Astrocyte (in vitro differentiated cells and primary cell): ENCODE data around the gene KRTCAP2.

Experiments used
- EZH2 ChIP-seq: IDR thresholded peaks from 2 replicates; pipeline ENCODE4 v1.6.1; 2012; ENCODE audit warnings: mild to moderate bottlenecking, low read length, inconsistent platforms; ENCODE audit not compliant: insufficient read depth
- TF ChIP-seq, protein P1 (sequence below): IDR thresholded peaks from 2 replicates; pipeline ENCODE4 v1.5.1; 2011; ENCODE audit warnings: low read depth, mild to moderate bottlenecking, inconsistent platforms, low read length, moderate library complexity; ENCODE audit not compliant: insufficient read depth

DNA sequence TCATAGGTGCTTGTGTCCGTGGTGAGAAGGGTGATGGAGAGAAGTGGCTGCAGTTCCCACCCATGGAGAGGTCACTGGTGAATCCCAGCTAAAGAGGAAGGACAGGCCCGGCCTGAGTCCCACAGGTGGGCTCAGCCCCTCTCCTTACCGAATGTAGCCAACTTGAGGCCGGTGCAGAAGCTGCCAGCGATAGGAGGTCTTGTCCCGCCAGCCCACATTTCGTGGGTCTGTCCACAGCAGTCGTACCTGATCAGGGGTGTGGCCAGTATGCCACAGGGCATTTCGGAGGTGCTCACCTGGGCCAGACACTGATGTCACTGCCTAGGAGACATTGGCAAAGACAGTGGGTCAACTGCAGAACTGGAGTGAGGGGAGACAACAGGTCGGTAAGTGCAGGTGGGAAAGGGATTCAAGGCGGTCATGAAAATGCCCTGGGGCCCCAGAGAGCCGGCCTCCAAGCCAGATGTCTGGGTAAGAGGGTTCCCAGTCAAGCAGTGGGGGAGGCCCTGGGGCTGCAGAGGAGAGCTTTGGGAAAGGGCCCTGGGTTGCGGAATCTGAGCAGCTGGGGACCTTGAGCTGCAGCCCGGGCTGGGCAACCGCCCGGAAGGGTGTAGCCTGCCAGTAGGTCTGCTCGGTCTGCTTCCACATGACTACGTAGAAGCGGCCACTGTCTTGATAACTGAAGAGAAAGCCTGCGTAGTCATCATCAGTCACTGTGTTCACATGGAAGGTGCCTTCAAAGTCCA, 24.0 kb upstream of the KRTCAP2 start:
- TF ChIP-seq, protein P1, sequence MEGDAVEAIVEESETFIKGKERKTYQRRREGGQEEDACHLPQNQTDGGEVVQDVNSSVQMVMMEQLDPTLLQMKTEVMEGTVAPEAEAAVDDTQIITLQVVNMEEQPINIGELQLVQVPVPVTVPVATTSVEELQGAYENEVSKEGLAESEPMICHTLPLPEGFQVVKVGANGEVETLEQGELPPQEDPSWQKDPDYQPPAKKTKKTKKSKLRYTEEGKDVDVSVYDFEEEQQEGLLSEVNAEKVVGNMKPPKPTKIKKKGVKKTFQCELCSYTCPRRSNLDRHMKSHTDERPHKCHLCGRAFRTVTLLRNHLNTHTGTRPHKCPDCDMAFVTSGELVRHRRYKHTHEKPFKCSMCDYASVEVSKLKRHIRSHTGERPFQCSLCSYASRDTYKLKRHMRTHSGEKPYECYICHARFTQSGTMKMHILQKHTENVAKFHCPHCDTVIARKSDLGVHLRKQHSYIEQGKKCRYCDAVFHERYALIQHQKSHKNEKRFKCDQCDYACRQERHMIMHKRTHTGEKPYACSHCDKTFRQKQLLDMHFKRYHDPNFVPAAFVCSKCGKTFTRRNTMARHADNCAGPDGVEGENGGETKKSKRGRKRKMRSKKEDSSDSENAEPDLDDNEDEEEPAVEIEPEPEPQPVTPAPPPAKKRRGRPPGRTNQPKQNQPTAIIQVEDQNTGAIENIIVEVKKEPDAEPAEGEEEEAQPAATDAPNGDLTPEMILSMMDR = no peak
- TF ChIP-seq EZH2 = no peak
